NCI-H2196 (cell line): ENCODE data around the gene C4orf50.

Experiments
- DNase-seq: peaks from one replicate; lab custom pipeline; 2025; ENCODE audit not compliant: unreplicated experiment; lab: John Stamatoyannopoulos, UW

The C4orf50 gene

GRCh38 chr4:5925419-5926200 lies 92.6 kb downstream of the C4orf50 start:
- DNase-seq = no peak

- DNase-seq = no peak
These were observed 93.6 kb downstream of the C4orf50 start for GRCh38 chr4:5924461-5925125.

DNA sequence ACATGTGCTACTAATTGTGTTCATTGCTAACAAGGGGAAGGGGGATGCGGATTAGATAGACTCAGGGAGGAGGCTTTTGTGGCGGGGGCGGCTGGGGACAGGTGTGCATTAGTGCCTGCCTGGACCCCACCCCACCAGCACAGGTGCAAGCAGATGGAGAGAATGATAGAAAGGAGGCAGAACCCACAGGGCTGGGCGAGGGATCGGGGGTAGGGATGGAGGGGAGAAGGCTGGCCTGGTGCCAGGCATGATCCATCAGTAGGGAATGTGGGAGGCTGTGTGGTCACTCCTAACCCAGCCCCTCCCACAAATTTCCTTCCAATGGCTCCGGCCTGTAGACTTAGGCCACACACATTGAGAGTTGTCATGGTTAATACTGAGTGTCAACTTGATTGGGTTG lies 94.9 kb downstream of the C4orf50 start:
- DNase-seq = no peak

GRCh38 chr4:5922556-5922955 lies 95.7 kb downstream of the C4orf50 start:
- DNase-seq = no peak

DNA sequence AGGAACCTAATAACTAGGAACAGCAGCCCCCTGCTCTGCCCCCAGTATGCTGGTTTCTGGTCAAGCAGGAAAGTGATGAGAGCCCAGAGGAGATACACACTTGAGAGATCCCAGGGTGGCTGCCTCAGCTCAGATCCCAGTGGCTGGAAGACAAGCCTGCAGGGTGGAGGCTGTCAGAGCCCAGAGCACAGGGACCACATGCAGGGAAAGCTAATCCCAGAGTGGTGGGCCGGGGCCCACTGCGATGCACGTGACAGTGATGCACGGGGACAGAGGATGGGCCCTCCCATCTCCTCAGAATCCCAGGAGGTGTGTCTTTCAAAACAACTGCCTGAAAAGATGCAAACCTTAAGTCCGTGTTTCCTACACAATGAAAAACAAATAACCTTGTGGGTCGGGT lies 96.2 kb downstream of the C4orf50 start:
- no peak for DNase-seq

DNA sequence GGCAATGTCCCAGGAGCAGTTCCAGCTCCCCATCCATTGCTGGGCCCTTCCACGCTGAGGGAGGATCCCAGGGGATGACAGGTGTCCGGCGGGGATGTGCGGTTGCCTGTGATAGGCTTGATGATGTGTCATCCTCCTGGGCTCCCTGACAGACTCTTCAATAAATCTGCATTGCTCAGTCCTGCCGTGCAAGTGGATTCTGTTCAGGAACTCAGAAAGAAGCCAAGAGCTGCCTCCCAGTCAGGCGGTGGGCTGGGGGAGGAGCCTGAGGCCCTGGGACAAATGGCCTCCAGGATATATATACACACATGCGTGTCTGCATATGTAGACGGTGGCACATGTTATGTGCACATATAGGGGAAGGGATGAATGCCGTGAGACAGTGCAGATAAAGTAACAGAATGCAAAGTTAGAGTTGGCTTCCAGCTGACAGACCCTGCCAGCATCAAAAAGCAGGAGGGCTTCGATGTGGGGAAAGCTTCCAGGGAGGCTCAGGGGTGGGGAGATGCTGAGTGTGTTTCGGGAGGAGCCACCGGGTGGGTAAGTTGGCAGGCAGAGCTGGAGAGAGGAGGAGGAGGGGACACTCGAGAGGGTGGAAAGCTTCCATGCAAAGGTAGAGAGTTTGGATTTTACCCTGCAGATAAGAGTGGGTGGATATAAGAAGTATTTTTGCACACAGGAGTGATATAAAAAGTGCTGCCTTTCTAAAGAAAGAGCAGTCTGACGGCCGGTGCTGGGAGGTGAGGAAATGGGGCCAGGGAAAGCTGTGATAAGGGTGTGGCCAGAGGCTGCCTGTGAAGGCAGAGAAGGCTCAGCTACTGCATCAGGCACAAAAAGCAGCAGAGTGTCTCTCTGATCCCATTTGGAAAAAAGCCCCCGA lies 96.9 kb downstream of the C4orf50 start:
- DNase-seq = no peak

DNA sequence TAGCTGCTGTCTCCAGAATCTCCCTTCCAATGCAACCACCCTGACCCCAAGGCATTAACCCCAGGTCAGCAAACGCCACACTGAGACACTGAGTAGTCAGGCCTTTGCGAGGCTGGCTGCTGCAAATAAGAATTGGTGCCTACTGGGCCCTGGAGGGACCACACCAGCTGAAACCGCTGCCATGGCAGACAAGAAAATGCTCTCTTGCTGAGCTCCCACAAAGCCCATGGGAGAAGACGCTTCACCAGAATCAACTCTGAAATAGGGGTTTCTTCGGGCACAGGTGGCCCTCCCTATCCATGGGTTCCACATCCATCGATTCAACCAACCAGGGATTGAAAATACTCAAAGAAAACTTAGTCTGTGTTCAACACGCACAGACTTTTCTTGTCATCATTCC lies 98.7 kb downstream of the C4orf50 start:
- no peak for DNase-seq

- no peak for DNase-seq
These were observed 99.2 kb downstream of the C4orf50 start for GRCh38 chr4:5919044-5919443.

DNA sequence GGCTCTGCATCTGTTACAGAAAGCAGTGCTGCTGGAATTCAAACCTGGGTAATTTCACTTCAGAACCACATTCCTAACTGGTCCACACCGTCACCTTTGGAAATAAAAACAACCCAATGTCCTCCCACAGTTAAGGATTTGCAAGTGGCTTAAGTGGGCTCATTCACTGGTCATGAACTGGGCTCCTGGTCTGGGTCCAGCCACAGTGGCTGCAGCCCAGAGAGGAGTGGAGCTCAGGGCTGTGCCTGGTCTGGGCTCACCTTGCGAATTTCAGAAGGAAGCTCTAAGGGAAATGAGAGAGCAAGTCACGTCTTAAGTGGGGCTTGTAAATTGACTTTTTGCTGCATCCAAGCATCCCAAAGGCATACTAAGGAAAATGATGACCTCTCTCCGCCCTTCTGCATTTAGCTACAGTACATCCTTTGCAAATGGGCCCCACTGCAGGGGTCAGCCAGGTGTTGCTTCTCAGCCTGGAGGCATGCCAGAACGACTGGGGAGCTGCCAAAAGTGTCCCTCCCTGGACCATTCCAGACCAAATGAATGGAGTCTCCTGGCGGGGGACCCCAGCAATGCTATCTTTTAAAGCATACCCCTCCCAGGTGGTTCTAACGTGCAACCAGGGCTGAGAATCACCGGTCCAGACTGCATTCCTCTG lies 99.8 kb downstream of the C4orf50 start:
- no peak for DNase-seq

DNA sequence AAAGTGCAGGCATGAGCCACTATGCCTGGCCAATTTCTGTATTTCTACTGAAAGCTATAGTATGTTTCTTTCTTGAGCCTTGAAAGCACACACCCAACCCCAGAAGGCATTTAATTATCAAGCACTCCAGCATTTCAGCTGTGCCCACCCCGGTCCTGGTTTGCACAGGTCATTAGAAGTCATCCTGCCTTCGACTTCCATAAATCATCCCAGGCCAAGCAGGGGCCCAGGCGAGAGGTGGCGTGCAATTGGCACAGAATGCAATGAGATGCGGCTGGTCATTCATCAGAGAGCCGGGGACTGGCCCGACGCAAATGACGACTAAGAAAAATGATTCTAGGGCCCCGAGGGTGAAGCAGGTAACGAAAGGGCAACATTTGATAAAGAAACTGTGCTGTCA lies 100.6 kb downstream of the C4orf50 start:
- no peak for DNase-seq

- no peak for DNase-seq
These were observed 102.0 kb downstream of the C4orf50 start for GRCh38 chr4:5916229-5916628.

DNA sequence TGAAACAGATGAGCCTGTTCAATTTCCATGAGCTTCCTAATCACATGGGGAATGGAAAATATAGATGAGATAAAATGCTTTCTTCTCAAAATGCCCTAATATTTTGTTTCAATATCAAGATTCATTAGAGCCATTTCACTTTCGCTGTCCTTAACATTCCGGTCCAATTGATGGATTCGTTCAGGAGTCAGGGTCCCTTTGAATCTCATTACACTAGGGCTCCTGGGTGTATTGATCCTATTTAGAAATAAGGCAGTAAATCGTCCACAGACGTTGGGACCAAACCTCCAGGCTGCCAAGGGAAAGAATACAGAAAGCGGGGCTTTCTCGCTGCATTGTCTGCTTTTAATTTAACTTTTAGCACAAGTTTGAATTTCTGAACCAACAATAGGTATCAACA lies 104.8 kb downstream of the C4orf50 start:
- DNase-seq = no peak

- DNase-seq = peak; percentile 22
These were observed 105.6 kb downstream of the C4orf50 start for GRCh38 chr4:5912614-5913019.

DNA sequence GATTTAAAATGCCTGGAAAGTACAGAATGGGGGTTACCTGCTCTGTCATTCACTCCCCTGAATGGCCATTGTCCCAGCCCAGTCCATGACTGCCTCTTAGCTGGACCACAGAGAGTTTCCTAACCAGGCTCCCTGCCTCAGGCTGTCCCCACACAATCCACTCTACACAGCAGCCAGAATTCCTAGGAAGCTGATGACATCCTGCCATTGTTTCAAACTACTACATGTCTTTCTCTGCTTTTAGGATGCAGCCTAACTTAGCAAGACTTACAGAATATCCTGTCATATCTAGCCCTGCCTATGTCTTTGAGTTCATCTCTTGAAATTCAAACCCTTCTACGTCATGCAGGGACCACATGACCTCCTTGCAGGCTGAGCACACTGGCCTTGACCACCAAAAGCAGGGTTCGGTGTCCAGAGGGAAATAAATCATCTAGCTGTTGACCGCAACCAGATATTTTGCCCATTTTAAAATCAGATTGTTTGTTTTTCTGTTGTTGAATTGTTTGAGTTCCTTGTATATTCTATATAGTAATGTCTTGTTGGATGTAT lies 109.3 kb downstream of the C4orf50 start:
- DNase-seq = no peak

GRCh38 chr4:5906191-5906590 lies 112.0 kb downstream of the C4orf50 start:
- no peak for DNase-seq

GRCh38 chr4:5905714-5906113 lies 112.5 kb downstream of the C4orf50 start:
- no peak for DNase-seq

DNA sequence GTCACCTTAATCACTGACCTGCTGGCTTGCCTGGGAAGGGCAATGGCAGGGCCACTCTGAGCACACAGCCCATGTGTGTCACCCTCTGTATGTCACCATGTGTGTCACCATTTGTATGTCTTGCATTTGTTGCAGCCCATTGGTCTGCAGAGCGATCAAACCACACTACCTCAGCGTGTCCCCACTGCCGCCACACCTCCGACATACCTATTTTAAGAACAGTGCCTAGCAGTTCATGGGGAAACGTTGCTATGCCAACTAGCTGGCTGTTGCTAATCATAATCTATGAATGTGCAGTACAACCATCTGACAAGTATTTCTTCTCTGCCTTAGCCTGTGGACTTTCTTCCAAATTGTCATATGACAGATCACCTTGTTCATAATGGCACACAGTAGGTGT lies 117.4 kb downstream of the C4orf50 start:
- DNase-seq = no peak

DNA sequence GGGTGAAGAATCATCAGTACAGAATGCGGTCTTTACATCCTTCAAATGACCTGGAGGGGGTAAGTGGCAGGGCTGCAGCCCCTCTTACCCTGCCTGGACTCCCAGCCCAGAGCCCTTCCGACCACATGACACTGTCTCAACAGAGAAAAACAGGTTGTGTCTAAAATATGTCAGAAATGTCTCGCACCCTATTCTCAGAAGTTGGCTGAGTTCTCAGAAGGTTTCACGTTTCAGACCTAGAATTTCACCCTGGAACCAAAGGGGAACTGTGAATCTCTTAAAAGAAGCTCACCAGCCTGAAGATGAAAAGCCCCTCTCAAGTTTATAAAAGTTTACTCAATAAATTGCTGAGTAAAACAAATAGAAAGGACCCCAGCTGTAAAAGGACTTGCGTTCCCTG lies 118.3 kb downstream of the C4orf50 start:
- no peak for DNase-seq

GRCh38 chr4:5899396-5899795 lies 118.8 kb downstream of the C4orf50 start:
- DNase-seq = no peak

DNA sequence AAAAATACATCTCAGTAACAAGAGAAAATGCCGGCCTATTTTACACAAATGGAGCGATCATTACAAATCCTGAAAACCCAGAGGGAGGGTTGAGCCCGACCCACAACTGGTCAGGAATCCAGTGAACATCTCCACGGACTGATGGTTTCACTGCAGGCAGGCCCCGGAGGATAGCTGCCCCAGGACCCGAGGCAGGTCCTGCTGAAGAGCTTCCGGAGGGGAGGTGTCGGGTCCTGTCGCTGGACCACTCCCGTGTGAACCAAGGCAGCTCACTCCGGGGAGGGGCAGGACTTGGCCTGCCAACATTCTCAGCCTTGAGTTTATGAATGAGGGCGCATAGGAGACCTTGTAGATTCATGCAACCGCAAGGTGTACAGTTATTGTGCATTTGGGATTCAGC lies 120.6 kb downstream of the C4orf50 start:
- DNase-seq = no peak

DNA sequence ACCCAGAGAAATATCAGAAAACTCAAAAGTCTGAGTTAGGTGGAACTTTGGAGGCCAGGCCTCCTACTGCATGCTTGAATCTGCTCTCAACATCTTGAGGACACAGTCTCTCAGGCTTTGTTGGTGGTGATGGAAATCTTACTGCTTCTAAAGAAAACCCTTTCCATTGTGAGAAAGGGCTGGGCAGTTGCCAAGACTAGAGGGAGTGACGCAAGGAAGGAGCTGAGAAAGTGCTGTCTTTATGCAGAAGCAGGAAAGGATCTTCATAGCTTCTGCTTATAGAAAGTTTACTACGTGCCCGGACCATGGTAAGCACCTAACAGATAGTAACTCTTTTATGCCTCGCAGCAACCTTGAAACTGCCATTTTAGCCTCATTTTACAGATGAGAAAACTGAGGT lies 122.9 kb downstream of the C4orf50 start:
- DNase-seq = no peak
